Heart left ventricle (tissue), 13 donors: Measurements from ENCODE around the gene COBL.

ENCODE experiments used
- POLR2A ChIP-seq, 2 donors: fragments of 450-650 bp; IDR thresholded peaks; one replicate each; pipeline ENCODE4 v1.6.1; 2017; ENCODE audit warnings: antibody characterized with exemption in 2 of 2, mild to moderate bottlenecking in 2 of 2, moderate library complexity in 2 of 2
- TF ChIP-seq, protein P1 (sequence below), 12 donors: fragments of 200-600 bp; sonication (generic) in 4 of 12; IDR thresholded peaks; one replicate each; pipeline versions ENCODE4 v1.5.0 to v1.8.0; 2018 to 2022; ENCODE audit warnings: antibody characterized with exemption in 12 of 12, mild to moderate bottlenecking in 5 of 12
- donor health status: ischemic (EF 13 %, LVEDD 7.1; RV severe dilation, severe dysfunction).
- donor health status: DM: no; HTN: yes; CAD: no.
- donor health status: DM: no; HTN: no; CAD: no.
- donor health status: ischemic (EF 25% LVEDD 6.9; RV normal size, moderate dysfunction).
- donor health status: ischemic (EF 25% LVEDD 5.7; RV mildly dilated, moderate dysfunction).
- donor health status: ischemic (EF 35%, LVEDD 5.7; RV mildly dilated, moderate dysfunction).
- donor health status: nonischemic (EF 11% LVEDD 7.7; RV severe dilation, severe dysfunction).
- donor health status: DM: yes; HTN: yes; CAD: no.
- donor health status: PGD.
- donor health status: ischemic (EF 29% LVEDD 5.4; RV normal size, mild dysfunction).
- donor health status: nonischemic (EF 23%, LVEDD 6.1; RV moderate dilation, normal function).

DNA sequence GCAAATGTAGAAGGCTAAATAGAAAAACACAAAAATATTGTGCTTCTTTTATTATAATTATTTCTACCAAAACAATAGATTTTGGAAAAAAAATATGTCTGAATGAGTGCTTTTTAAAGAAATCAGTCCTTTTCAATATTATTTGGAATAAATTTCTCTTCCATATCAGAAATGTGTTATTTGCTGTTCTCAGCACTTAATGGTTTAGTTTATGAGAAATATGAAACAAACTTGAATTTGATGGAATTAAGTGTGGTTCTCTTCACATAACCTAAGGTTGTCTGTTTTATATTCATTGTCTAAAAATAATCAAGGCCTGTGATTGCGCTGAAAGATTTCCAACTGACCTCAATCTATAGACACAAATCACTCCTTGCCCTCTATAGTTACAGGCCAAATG lies 203.0 kb downstream of the COBL start:
- TF ChIP-seq, protein P1, sequence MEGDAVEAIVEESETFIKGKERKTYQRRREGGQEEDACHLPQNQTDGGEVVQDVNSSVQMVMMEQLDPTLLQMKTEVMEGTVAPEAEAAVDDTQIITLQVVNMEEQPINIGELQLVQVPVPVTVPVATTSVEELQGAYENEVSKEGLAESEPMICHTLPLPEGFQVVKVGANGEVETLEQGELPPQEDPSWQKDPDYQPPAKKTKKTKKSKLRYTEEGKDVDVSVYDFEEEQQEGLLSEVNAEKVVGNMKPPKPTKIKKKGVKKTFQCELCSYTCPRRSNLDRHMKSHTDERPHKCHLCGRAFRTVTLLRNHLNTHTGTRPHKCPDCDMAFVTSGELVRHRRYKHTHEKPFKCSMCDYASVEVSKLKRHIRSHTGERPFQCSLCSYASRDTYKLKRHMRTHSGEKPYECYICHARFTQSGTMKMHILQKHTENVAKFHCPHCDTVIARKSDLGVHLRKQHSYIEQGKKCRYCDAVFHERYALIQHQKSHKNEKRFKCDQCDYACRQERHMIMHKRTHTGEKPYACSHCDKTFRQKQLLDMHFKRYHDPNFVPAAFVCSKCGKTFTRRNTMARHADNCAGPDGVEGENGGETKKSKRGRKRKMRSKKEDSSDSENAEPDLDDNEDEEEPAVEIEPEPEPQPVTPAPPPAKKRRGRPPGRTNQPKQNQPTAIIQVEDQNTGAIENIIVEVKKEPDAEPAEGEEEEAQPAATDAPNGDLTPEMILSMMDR (IDR thresholded peaks at IDR 0.05) = no peak
- no peak for TF ChIP-seq POLR2A (IDR thresholded peaks at IDR 0.05)
